LNCAP (cell line): ENCODE data around the gene GHRHR.

Source experiments
- CTCF ChIP-seq: fragments of 450-650 bp; IDR thresholded peaks from 2 replicates; pipeline ENCODE4 v1.5.1; 2017; ENCODE audit warnings: mild to moderate bottlenecking

Gene GHRHR

GRCh38 chr7:30996256-30996655, 32.5 kb downstream of the GHRHR start:
- TF ChIP-seq CTCF = no peak

DNA sequence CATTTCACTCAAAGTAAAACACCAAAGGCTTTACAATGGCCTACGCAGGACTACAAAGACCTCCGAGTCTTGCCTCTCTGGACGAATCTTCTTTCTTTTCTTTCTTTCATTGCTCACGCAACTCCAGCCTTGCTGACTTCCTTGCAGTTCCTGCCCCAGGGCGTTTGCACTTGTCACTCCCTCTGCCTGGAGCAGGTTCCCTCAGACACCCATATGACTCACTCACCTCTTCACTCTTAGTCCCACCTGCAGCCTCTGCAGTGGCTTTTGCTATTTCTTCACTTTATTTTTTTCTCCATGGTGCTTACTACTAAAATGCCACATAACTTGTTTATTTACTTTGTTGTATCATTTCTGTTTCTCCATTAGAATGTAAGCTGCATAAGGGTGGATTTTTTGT, 33.1 kb downstream of the GHRHR start:
- TF ChIP-seq CTCF = no peak

DNA sequence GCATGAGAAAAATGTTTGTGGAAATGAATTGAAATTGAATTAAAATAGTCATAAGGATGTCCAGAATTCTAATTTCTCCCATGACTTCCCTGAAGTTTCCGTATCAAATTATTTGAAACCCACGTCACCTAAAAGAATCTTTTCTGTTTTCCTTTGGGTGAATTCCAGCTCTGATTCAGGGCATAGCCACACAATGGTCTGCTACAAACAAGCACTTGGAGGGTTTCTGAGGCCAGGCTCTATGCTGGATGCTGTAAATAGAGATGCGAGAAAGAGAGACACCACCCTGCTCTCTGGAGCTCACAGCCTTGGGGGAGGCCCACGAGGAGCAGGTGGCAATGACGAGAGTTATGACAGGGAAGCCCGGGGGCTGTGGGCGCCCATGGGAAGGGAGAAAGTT, 33.6 kb downstream of the GHRHR start:
- no peak for TF ChIP-seq CTCF

- no peak for TF ChIP-seq CTCF
Measured at GRCh38 chr7:30998180-30998579, 34.4 kb downstream of the GHRHR start.

- no peak for TF ChIP-seq CTCF
Measured at GRCh38 chr7:31000161-31000693, 36.5 kb downstream of the GHRHR start.

DNA sequence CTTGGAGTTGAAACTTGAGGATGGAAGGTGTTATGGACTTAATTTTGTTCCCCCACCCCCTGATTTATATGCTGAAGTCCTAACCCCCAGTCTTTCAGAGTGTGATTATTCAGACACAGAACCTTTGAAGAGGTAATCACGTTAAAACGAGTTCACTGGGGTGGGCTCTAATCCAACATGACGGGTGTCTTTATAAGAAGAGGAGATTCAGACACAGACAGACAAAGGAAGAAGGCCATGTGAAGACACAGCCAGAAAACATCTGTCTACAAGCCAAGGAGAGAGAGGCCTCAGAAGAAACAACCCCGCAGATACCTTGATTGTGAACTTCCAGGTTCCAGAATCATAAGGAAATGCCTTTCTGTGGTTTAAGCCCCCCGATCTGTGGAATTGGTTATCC, 37.0 kb downstream of the GHRHR start:
- no peak for TF ChIP-seq CTCF

DNA sequence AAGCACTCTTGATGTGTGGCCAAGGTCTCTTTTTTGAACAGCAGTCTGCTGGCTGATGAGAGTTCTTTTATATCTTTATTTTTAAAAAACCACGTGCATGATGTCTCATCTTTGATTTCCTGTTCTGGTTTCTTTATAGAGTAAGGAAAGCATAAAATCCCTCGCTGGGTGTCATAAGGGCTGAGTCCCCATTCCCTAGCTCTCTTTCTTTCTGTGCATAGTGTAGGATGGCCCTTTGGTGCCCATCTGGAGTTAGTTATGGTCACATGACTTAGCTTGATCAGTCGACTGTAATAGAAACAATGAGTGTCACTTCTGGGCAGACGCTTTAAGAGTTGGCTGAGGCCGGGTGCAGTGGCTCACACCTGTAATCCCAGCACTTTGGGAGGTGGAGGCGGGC, 38.5 kb downstream of the GHRHR start:
- no peak for TF ChIP-seq CTCF

DNA sequence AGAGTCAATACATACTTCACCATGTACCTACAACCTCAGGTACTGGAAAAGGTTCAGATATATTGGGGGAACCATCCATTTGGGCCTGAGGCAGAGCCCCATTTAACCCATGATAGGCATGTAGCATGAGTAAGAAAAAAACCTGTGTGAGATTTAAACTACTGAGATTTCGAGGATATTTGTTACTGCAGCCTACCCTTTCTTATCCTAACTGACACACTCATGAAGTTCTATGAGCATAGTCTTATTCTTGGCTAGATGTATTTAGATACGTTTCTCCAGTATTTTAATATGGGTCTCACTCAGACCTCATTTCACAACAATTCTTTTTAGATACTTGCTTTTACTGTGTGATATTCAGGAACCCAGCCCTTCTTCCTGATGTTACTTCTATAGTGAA, 39.3 kb downstream of the GHRHR start:
- no peak for TF ChIP-seq CTCF
